Activated T-helper 2 cell treated with anti-CD3 and anti-CD28 coated beads, Interferon-gamma antibody, Interleukin-2, Interleukin-4, amounts not matched to agents 10 μg/mL and 5 μg/mL and 100 μg/mL, durations not matched to agents 14 hours and 24 hours and 36 hours (primary cell): ENCODE measurements around the gene DDX1. TPM values are rescaled to one million over a fixed set of nuclear protein-coding genes. Genes with fewer than 3 reads are reported as not detected.

Experiments
- DNase-seq: peaks from one replicate; pipeline ENCODE4 v3.0.0; 2021; ENCODE audit warnings: low spot score
- H3K27ac Mint-ChIP-seq: one replicate; pipeline ENCODE4 v1.8.0; 2021; ENCODE audit warnings: mixed read lengths
- H3K27me3 Mint-ChIP-seq: one replicate; pipeline ENCODE4 v1.8.0; 2021; ENCODE audit warnings: low read depth, mixed read lengths
- H3K36me3 Mint-ChIP-seq: one replicate; pipeline ENCODE4 v1.8.0; 2021; ENCODE audit warnings: low read depth, mixed read lengths
- H3K4me1 Mint-ChIP-seq: one replicate; pipeline ENCODE4 v1.8.0; 2021; ENCODE audit warnings: low read depth, mixed read lengths
- H3K4me3 Mint-ChIP-seq: one replicate; pipeline ENCODE4 v1.8.0; 2021; ENCODE audit warnings: low read depth, mild to moderate bottlenecking, moderate library complexity, mixed read lengths
- H3K9me3 Mint-ChIP-seq: one replicate; pipeline ENCODE4 v1.8.0; 2021; ENCODE audit warnings: mixed read lengths
- intact Hi-C: fragments of 100-400 bp; cut with micrococcal nuclease; formaldehyde crosslinking; loops from one replicate; pipeline ENCODE4 v1.15.1; 2023
- total RNA-seq: library from RNA; stranded (reverse); gene quantifications from 2 replicates; pipeline ENCODE4 v1.2.3, GENCODE V29; 2022

The DDX1 gene
- total RNA-seq, 1 donor from 2014 or later = 111 TPM

DNA sequence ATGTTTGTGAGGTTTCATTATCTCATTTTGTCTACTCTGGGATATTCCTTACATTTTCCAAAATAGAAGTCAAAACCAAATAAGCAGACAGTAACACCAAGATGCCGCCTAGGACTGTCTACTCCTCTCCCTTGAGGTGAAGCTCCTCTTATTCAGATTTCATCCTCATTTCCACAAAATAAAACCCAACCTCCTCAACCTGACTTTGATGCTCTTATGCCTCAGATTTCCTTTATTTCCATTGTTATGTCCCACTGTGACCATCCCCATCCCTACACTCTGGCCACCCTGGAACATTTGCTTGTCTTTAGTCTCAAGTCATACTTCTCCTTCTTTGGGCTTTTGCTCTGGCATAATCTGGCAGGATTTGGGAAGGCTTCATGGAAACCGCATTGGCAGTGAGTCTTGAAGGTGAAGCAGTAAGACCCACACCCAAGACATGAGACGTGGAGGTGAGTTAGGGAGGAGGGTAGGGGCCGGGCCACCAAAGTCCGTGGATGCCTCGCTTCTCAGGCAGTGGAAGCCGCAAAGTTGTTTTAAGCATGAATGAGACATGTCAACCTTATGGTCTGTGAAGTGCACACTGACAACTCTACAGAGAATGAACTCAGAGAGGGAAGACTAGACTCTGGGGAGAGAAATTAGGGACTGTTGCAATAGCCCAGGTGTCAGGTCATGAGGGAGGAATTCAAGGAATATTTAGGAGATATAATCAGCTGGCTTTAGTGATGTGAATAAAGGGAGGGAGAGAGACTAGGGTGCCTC is 63.6 kb downstream of the DDX1 start:
- intact Hi-C loops = no loop called here

DNA sequence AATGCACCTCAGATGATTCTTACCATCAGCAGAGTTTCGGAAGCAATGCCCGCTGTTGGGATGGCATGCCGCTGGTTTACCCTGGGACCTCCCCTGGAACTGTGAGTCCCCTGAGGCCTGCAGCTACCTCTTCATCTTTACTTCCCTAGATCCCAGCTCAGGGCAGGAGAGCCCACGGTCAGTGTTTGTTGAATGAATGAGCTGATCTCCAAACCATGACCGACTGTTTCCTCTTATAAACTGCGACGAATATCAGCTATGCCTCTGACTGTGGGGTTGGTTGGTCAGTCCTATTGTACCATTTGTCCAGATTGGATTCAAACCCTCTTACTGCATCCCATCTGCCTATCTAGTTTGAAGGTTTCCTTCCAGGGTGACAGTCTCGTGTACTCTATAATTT is 64.4 kb downstream of the DDX1 start:
- H3K4me3 Mint-ChIP-seq = no peak overlapping the region
- DNase-seq = no peak
- no peaks in the 10 kb centered on the region for H3K9me3 Mint-ChIP-seq
- H3K4me1 Mint-ChIP-seq = no peaks in the 10 kb centered on the region
- no peak overlapping the region for H3K27ac Mint-ChIP-seq
- H3K27me3 Mint-ChIP-seq = no peaks in the 10 kb centered on the region
- intact Hi-C loops = no loop called here
- no peaks in the 10 kb centered on the region for H3K36me3 Mint-ChIP-seq

More for the DNA sequence above, 63.6 kb downstream of the DDX1 start:
- no peaks in the 10 kb centered on the region for H3K36me3 Mint-ChIP-seq
- no peak overlapping the region for H3K27ac Mint-ChIP-seq
- H3K27me3 Mint-ChIP-seq = no peaks in the 10 kb centered on the region
- no peak overlapping the region for H3K4me3 Mint-ChIP-seq
- no peaks in the 10 kb centered on the region for H3K9me3 Mint-ChIP-seq
- H3K4me1 Mint-ChIP-seq = no peaks in the 10 kb centered on the region
- DNase-seq = no peak

DNA sequence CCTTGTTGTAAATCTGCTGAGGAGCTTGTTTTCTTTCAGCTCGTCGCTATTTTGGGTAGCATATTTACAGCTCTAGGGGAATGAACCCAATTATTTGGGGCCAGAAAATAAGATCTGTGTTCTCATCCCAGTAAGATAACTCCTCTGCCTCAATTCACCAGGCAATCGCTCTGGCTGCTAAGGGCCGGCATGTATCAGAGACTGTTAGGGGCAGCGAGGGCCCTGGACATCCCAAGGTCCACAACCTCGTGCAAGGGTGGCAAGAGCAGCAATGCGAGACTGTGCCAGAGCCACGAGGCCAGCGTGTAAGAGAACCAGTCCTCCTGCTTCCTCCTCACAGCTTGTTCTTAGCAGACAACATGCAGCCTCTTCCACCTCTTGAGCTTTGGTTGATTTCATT is 66.1 kb downstream of the DDX1 start:
- DNase-seq = no peak
- no peak overlapping the region for H3K27ac Mint-ChIP-seq
- intact Hi-C loops = no loop called here
- no peaks in the 10 kb centered on the region for H3K4me1 Mint-ChIP-seq
- H3K4me3 Mint-ChIP-seq = no peak overlapping the region
- H3K9me3 Mint-ChIP-seq = no peaks in the 10 kb centered on the region
- no peaks in the 10 kb centered on the region for H3K27me3 Mint-ChIP-seq
- no peaks in the 10 kb centered on the region for H3K36me3 Mint-ChIP-seq

DNA sequence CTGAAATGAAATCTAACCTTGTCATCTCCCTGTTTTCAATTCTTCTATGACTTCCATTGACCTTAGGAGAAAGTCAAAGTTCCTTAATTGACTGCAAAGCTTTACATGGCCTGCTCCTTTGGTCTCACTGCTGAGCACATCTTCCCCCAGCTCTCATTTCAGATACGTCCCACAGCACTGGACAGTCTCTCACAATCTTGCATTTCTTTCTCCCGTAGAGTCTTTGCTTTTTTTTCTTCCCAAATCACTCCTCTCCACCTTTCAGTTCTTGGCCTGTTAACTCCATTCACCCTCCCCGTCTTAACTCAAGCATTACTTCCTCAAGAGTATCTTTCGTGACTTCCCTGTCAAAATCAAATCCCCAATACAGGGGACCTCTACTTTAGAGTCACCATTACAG is 67.2 kb downstream of the DDX1 start:
- Mint-ChIP-seq H3K27ac (no peak overlapping the region), H3K9me3 (no peaks in the 10 kb centered on the region), H3K36me3 (no peaks in the 10 kb centered on the region), H3K4me1 (no peaks in the 10 kb centered on the region), H3K4me3 (no peak overlapping the region), H3K27me3 (no peaks in the 10 kb centered on the region)
- intact Hi-C loops = no loop called here
- DNase-seq = no peak

DNA sequence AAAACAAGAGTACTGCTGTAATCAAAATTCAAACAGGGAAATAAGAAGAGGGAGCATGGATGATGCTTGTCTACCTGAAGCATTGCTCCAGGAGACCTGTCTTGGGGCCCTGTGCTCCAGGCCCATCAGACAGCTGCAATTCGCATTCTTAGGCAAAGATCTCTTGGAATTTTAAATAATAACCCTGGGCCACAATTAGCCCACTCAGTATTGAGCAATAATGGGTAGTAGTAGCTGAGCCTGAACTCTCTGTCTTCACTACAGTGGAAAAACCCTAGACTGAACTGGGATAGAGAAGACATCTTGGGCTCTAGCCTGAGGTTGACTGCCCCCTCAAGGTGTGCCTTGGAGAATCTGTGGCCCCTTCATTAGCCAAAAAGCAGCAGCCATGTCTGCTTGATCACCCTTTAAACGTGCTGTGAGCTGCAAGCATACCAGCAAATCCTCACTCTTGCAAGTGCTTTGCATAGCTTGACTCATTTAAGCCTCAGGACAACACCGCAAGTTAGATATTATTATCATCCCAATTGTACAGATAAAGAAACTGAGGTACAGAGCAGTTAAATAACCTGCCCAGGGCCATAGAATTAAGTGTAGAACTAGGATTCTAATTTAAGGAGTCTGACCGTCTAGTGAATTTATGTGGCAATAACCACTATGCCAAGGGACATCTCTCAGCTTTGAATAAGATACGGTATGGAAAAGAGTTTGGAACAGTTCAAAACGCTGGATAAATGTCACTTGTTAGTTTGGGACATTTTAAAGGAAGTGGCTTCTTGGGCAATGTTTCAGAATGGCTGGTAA is 69.0 kb downstream of the DDX1 start:
- H3K4me1 Mint-ChIP-seq = no peaks in the 10 kb centered on the region
- no peaks in the 10 kb centered on the region for H3K27me3 Mint-ChIP-seq
- no peak for DNase-seq
- H3K4me3 Mint-ChIP-seq = no peak overlapping the region
- no peak overlapping the region for H3K27ac Mint-ChIP-seq
- H3K36me3 Mint-ChIP-seq = no peaks in the 10 kb centered on the region
- no peaks in the 10 kb centered on the region for H3K9me3 Mint-ChIP-seq
- intact Hi-C loops = no loop called here

DNA sequence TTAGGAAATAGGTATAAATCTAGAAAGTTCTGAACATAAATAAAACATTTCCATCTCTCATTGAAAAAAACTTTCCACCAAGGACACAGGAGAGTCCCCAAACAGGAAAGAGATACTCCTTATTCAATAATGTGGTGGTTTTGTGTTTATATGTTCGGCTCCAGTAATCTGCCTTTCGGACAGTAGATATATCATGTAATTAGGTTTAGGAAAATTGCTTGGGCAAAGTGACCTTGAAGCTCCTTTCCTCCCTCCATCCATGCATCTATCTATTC is 69.6 kb downstream of the DDX1 start:
- no peak for DNase-seq
- no peaks in the 10 kb centered on the region for H3K4me1 Mint-ChIP-seq
- H3K9me3 Mint-ChIP-seq = no peaks in the 10 kb centered on the region
- intact Hi-C loops = no loop called here
- H3K36me3 Mint-ChIP-seq = no peaks in the 10 kb centered on the region
- H3K4me3 Mint-ChIP-seq = no peak overlapping the region
- no peak overlapping the region for H3K27ac Mint-ChIP-seq
- no peaks in the 10 kb centered on the region for H3K27me3 Mint-ChIP-seq

DNA sequence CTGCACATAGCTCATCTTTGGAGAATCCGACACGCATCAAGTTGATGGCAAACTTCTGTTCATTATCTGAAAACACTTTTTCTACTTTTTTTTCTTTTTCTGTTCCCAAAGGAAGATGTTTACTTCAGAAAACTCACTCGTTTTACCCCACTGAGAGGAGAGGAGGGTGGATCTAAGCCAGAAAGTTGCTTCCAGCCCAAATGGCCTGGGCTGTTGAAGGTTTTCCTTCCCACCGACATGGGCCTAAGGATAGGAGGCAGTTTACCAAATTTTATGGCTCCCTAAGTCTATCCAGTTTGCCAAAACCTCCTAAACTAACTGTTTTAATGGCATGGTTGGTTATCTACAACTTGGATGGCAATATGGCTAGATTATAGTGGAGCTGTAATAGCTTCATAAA is 70.4 kb downstream of the DDX1 start:
- H3K9me3 Mint-ChIP-seq = no peaks in the 10 kb centered on the region
- H3K27ac Mint-ChIP-seq = no peak overlapping the region
- intact Hi-C loops = no loop called here
- DNase-seq = no peak
- no peaks in the 10 kb centered on the region for H3K36me3 Mint-ChIP-seq
- H3K4me3 Mint-ChIP-seq = no peak overlapping the region
- H3K4me1 Mint-ChIP-seq = no peaks in the 10 kb centered on the region
- no peaks in the 10 kb centered on the region for H3K27me3 Mint-ChIP-seq

DNA sequence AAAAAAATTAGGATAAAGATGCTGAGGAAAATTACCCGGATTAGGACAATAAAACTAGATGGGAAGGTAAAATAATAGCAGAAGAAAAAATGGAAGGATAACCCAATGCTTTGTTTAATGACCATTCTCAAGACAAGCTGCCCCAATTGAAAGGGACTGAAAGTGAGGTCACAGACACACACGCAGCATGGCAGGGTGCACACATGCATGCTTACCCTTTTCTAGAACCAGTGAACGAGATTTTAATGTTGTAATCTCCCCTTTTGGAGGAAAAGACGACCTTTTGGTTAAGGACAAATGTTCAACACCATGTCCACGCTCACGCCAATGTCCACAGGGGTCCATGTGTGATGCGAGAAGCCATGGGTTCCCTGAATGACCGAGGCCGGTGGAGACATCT is 70.9 kb downstream of the DDX1 start:
- no peak for DNase-seq
- H3K4me1 Mint-ChIP-seq = no peaks in the 10 kb centered on the region
- no peaks in the 10 kb centered on the region for H3K9me3 Mint-ChIP-seq
- H3K27ac Mint-ChIP-seq = no peak overlapping the region
- H3K36me3 Mint-ChIP-seq = no peaks in the 10 kb centered on the region
- no peaks in the 10 kb centered on the region for H3K27me3 Mint-ChIP-seq
- no peak overlapping the region for H3K4me3 Mint-ChIP-seq
- intact Hi-C loops = no loop called here

DNA sequence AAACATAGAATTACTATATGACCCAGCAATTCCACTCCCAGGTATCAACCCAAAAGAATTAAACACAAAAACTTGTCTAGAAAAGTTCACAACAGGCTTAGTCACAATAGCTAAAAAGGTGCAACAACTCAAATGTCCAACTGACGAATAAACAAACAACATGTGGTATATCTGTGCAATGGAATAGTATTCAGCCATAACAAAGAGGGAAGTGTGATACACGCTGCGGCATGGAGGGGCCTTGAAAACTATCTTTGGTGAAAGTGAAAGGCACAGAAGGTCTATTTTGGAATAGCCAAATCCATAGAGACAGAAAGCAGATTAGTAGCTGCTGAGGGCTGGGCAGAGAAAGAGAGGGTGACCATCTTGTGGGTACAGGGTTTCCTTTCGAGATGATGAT is 72.1 kb downstream of the DDX1 start:
- Mint-ChIP-seq H3K36me3 (no peaks in the 10 kb centered on the region), H3K9me3 (no peaks in the 10 kb centered on the region), H3K4me3 (no peak overlapping the region), H3K4me1 (no peaks in the 10 kb centered on the region), H3K27ac (no peak overlapping the region), H3K27me3 (peaks cover 2% of the 10 kb centered on the region)
- DNase-seq = no peak
- intact Hi-C loops = no loop called here

DNA sequence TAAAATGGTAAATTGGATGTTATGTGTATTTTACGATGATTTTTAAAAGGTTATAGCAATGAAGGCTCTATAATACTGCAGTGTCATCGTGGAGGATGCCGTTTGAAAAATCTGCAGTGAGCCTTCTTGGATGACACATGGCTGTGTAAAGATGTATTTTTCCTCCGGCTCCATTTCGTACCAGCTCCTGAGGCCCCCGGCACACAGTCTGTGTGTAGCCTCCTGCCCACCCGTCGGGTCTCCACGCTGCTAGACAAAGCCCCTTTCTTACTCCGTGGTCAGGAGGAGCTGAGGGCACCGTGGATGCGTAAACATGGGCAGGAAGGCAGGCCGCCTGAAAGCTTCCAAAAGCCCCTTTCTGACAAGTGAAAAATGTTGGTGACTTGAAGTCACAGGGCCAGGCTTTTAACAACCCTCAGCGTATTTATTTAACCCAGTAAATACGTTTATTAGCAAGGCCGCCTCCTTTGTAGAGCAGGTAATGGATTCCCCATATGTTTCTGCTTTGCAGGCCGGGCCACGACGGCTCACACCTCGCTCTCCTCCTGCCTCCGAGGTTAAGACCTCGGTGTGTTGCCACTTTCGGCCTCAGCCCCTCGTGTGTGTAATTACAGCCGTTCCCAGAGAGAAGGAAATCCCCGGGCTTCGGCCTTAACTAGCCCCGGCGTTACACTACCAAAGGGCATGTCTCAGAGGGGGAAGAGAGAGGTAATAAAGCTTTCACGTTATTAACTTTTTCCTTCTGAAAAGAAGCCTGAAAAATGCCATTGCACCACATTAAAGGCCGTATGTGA is 72.8 kb downstream of the DDX1 start:
- Mint-ChIP-seq H3K4me1 (no peaks in the 10 kb centered on the region), H3K27ac (no peak overlapping the region), H3K27me3 (peaks cover 2% of the 10 kb centered on the region), H3K4me3 (no peak overlapping the region), H3K36me3 (no peaks in the 10 kb centered on the region), H3K9me3 (no peaks in the 10 kb centered on the region)
- intact Hi-C loops = no loop called here
- DNase-seq = no peak

DNA sequence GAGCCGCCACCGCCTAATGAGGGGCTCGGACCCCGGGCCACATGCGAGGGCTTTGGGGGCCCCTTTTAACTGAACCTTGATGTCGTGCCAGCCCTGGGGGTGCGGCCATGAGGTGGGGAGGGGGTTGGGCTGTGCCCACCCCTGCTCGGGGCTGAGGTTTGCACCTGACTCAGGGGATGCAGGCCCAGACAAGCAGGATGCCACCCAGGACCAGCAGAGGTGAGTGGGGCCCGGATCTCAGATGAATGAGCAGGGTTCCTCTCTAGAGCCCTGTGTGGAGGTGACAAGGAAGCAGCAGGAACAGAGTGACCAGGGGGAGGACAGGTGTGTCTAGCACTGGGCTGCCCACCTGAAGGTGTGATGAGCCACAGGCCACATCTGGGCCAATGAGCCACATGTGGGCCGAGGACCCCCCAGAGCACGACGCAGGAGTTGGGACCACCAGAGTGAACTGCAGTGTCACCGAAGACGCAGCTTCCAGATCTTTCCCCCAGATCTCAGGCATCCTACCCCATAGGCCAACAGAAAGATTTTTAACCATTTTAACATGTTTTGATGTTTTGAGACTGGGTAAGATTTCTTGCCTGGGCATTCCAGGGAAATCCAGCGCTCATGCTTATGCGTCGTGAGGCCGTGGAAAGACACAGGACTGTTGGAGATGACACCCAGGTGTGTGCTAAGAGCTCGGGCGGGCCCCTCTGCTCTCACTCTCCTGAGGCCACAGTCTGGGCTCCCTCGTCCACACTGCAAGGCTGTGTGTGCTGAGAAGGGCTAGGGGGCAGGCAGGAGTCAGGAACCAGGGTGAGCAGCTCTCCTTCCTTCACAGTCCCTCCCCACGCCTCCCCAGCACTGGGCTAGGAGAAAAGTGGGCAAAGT is 73.6 kb downstream of the DDX1 start:
- H3K27me3 Mint-ChIP-seq = peaks cover 2% of the 10 kb centered on the region
- H3K36me3 Mint-ChIP-seq = no peaks in the 10 kb centered on the region
- no peaks in the 10 kb centered on the region for H3K4me1 Mint-ChIP-seq
- no peak overlapping the region for H3K4me3 Mint-ChIP-seq
- H3K9me3 Mint-ChIP-seq = no peaks in the 10 kb centered on the region
- no peak for DNase-seq
- H3K27ac Mint-ChIP-seq = no peak overlapping the region
- intact Hi-C loops = no loop called here

DNA sequence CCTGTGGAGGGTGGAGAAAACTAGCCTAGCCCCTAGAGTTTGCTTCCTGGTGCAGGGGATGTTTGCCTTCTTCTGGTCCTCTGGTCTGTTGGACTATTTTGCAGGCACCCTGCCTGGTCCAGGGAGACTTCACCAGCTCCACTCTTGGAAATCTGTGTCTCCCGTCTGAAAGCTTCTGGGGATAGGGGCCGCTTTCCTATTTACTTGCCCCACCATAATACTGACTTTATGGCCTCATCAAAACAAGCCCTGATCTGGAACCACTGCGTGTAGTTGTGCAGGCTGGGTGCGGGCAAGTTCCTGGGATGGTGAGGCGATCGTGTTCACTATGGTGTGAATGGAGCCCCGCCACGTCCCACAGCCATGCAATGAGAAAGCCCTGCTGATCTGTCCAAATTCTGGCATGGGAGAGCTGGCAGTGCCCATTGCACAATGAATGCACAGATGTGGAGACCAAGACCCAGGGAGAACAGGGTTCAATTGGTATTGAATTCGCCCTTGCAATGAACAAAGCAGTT is 74.3 kb downstream of the DDX1 start:
- Mint-ChIP-seq H3K27me3 (peaks cover 2% of the 10 kb centered on the region), H3K9me3 (no peaks in the 10 kb centered on the region), H3K4me1 (no peaks in the 10 kb centered on the region), H3K4me3 (no peak overlapping the region), H3K36me3 (no peaks in the 10 kb centered on the region), H3K27ac (no peak overlapping the region)
- intact Hi-C loops = no loop called here
- DNase-seq = no peak
